22Rv1 (cell line): ENCODE data around the gene BUB3.

ENCODE experiments used
- H3K27ac ChIP-seq: fragments of 450-650 bp; 2 replicates; pipeline ENCODE4 v1.5.1; 2017
- ZFX ChIP-seq: fragments of 450-650 bp; IDR thresholded peaks from 2 replicates; pipeline ENCODE4 v1.6.1; 2017; ENCODE audit warnings: antibody characterized with exemption, borderline replicate concordance
- TF ChIP-seq, protein P1 (sequence below): fragments of 450-650 bp; IDR thresholded peaks from 2 replicates; pipeline ENCODE4 v1.5.1; 2017; ENCODE audit warnings: mild to moderate bottlenecking

Gene BUB3

DNA sequence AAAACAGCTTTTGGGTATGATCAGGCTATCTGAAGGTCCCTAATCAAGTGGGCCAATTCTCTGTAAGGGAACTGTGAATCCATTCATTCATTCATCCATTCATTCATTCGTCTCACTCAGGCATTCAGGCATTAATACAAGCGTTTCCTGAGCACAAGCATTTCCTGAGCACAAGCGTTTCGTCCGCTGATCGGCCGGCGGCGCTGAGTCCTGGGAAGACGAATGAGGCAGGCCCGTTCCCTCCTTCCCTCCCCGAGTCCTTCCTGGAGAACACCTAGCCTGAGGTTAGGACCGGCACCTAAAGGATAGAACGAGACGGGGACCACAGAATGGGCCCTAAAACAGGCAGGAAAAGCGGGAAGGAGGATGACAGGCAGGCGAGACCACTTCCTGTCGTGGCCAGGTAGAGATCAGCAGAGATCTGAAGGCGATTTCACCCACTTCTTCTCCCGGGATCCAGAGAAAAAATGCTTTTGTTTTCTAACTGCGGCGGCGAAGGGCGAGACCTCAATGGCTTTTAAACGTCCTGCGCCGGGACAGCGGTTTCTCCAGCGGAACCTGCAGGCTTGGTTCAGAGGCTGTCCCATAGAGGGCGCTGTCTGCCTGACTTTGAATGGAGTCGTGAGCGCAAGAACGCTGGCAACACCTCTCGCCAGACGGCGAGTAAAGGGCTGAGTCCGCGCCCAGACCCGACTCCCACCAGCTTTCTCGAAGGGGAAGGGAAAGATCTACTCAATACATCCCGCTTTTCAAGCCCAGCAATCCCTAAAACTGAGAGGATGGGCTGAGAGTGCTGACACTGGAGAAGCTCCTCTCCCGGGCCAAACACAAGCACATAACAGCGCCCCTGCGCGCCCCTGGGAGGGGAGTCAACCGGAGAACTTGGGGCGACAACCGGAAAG is 21.4 kb upstream of the BUB3 start:
- no peak overlapping the region for H3K27ac ChIP-seq
- no peak for TF ChIP-seq ZFX
- TF ChIP-seq, protein P1, sequence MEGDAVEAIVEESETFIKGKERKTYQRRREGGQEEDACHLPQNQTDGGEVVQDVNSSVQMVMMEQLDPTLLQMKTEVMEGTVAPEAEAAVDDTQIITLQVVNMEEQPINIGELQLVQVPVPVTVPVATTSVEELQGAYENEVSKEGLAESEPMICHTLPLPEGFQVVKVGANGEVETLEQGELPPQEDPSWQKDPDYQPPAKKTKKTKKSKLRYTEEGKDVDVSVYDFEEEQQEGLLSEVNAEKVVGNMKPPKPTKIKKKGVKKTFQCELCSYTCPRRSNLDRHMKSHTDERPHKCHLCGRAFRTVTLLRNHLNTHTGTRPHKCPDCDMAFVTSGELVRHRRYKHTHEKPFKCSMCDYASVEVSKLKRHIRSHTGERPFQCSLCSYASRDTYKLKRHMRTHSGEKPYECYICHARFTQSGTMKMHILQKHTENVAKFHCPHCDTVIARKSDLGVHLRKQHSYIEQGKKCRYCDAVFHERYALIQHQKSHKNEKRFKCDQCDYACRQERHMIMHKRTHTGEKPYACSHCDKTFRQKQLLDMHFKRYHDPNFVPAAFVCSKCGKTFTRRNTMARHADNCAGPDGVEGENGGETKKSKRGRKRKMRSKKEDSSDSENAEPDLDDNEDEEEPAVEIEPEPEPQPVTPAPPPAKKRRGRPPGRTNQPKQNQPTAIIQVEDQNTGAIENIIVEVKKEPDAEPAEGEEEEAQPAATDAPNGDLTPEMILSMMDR = peak; percentile 89

GRCh38 chr10:123133541-123134342 is 20.5 kb upstream of the BUB3 start:
- H3K27ac ChIP-seq = no peak overlapping the region
- TF ChIP-seq, protein P1 = no peak
- no peak for TF ChIP-seq ZFX

GRCh38 chr10:123134343-123134914 is 19.8 kb upstream of the BUB3 start:
- H3K27ac ChIP-seq = no peak overlapping the region

DNA sequence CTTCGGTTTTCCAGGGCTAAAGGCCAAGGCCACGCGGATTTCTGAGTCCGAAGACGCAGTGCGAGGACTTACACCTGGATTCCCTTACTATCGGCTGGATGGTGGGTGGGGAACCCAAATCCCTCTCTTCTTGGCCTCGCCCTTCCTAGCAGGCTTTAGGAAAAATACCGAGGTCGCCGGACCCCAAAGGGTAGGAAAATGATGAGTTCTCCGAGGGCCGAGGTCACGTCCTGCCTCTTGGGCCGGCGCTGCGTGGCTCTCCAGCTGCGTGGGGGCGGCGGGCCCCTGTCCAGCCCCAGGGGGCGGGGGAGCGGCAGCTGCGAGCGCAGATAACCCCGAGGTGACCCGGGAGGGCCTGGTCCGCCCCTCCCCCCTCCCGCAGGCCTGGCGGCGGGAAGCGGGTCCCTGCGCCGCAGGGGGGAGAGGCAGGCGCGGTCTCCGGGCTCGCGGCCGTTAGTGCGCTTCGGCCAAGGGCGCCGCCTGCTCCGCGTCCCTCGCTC is 19.2 kb upstream of the BUB3 start:
- no peak overlapping the region for H3K27ac ChIP-seq
- no peak for TF ChIP-seq ZFX

More at GRCh38 chr10:123134343-123134914, 19.8 kb upstream of the BUB3 start:
- no peak for TF ChIP-seq ZFX
- TF ChIP-seq, protein P1 = no peak

GRCh38 chr10:123135415-123136141 is 18.6 kb upstream of the BUB3 start, which contains the start of gene HMX3:
Gene HMX3 (plus strand): TSS chr10:123135970. CDS start chr10:123136051, 81 bp downstream.
- no peak within 1 kb of the TSS for H3K27ac ChIP-seq
- TF ChIP-seq, protein P1 = no peak
- TF ChIP-seq ZFX = no peak

GRCh38 chr10:123136221-123136805 is 17.9 kb upstream of the BUB3 start:
- TF ChIP-seq, protein P1 = no peak
- TF ChIP-seq ZFX = no peak
- no peak overlapping the region for H3K27ac ChIP-seq
